ENCODE results near the gene DAAM1. TPM values are rescaled to one million over a fixed set of nuclear protein-coding genes. Genes with fewer than 3 reads are reported as not detected.

DAAM1 gene
- total RNA-seq, 1 donor from 2014 or later, result 64.3 TPM

DNA sequence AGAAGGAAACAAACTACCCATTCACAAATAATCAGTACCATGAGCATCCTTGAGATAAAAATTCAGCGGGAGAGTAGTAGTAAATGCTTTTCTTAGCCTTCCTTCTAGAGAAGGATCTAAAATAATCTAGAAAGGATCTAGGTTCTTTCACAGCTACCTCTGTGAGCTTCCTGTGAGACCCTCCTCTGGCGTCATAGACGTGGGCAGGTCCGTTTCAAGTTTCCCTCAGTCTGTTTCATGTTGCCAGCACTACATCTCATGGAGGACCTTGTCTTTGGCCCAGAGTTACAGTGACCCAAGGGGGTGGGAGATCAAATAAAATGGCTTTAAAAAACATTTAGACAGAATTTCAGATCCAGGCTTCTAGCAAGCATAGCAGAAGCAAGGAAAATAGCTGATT is 13.6 kb downstream of the DAAM1 start:
- Mint-ChIP-seq H3K4me3 (no peak overlapping the region), H3K27ac (no peak overlapping the region), H3K36me3 (peaks cover 20% of the 10 kb centered on the region), H3K9me3 (no peaks in the 10 kb centered on the region), H3K27me3 (no peaks in the 10 kb centered on the region), H3K4me1 (ENCODE audit: unreplicated experiment) (peaks cover 12% of the 10 kb centered on the region)
- DNase-seq (ENCODE audit: extremely low spot score, unreplicated experiment), result no peak
- TF ChIP-seq, protein P1, sequence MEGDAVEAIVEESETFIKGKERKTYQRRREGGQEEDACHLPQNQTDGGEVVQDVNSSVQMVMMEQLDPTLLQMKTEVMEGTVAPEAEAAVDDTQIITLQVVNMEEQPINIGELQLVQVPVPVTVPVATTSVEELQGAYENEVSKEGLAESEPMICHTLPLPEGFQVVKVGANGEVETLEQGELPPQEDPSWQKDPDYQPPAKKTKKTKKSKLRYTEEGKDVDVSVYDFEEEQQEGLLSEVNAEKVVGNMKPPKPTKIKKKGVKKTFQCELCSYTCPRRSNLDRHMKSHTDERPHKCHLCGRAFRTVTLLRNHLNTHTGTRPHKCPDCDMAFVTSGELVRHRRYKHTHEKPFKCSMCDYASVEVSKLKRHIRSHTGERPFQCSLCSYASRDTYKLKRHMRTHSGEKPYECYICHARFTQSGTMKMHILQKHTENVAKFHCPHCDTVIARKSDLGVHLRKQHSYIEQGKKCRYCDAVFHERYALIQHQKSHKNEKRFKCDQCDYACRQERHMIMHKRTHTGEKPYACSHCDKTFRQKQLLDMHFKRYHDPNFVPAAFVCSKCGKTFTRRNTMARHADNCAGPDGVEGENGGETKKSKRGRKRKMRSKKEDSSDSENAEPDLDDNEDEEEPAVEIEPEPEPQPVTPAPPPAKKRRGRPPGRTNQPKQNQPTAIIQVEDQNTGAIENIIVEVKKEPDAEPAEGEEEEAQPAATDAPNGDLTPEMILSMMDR (conservative IDR thresholded peaks at IDR 0.05), result no peak

DNA sequence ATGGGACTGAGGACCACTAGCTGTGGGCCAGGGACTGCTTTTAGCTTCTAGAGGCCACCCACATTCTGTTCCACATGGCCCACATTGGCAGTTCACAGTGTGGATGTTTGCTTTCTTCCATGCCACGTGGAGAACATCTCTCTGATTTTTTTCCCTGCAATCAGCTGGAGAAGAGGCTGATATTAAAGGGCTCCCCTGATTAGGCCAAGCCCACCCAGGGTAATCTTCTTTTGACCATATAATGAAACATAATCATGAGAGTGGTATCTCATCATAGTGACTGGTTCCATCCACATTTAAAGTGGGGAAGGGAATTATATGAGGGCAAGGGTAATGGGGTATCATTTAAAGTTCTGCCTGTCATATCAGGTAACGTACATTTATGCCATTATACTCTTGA is 15.8 kb downstream of the DAAM1 start:
- no peaks in the 10 kb centered on the region for H3K9me3 Mint-ChIP-seq
- no peaks in the 10 kb centered on the region for H3K27me3 Mint-ChIP-seq
- H3K27ac Mint-ChIP-seq, result no peak overlapping the region
- TF ChIP-seq, protein P1 (conservative IDR thresholded peaks at IDR 0.05), result no peak
- DNase-seq (ENCODE audit: extremely low spot score, unreplicated experiment), result no peak
- H3K4me3 Mint-ChIP-seq, result no peak overlapping the region
- H3K36me3 Mint-ChIP-seq, result peaks cover 12% of the 10 kb centered on the region
- H3K4me1 Mint-ChIP-seq (ENCODE audit: unreplicated experiment), result peaks cover 7% of the 10 kb centered on the region

DNA sequence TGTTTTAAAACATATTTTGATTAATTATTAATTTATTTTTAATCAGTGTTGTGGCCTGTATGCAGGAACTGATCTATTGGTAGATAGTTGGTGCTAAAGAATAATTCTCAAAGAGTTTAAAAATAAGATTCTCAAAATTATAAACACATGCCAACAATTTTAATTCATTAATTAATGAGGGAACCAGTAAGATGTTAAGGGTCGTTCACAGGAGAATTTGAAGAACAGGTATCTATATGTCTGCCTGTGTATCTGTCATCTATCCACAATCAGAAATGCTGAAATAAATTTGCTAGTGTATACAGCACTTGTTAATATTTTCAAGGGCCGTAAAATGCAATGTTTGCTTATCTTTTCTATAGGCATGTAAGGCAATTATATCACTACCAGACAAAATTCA is 18.4 kb downstream of the DAAM1 start:
- H3K4me3 Mint-ChIP-seq, result no peak overlapping the region
- H3K27me3 Mint-ChIP-seq, result no peaks in the 10 kb centered on the region
- peaks cover 10% of the 10 kb centered on the region for H3K4me1 Mint-ChIP-seq (ENCODE audit: unreplicated experiment)
- H3K36me3 Mint-ChIP-seq, result peaks cover 10% of the 10 kb centered on the region
- no peaks in the 10 kb centered on the region for H3K9me3 Mint-ChIP-seq
- no peak for DNase-seq (ENCODE audit: extremely low spot score, unreplicated experiment)
- TF ChIP-seq, protein P1 (conservative IDR thresholded peaks at IDR 0.05), result no peak
- no peak overlapping the region for H3K27ac Mint-ChIP-seq

DNA sequence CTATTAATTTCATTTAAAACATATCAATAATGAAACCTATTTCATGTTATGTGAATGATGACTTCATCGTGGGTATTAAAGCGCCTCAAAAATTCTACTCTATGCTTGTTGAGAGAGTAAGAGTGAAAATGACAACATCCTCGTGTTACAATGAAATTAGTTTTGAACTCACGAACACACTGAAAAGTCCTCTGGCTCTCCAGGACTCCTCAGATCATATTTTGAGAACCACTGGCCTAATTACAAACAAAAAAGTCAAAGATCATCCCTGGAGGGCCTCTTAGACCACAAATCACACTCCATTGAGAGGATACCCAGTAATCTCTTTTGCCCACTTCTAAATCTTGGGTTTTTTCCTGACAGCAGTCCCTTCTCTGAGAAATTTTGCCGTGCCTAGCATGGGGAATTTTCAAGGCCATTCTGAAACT is 19.1 kb downstream of the DAAM1 start:
- no peak for DNase-seq (ENCODE audit: extremely low spot score, unreplicated experiment)

DNA sequence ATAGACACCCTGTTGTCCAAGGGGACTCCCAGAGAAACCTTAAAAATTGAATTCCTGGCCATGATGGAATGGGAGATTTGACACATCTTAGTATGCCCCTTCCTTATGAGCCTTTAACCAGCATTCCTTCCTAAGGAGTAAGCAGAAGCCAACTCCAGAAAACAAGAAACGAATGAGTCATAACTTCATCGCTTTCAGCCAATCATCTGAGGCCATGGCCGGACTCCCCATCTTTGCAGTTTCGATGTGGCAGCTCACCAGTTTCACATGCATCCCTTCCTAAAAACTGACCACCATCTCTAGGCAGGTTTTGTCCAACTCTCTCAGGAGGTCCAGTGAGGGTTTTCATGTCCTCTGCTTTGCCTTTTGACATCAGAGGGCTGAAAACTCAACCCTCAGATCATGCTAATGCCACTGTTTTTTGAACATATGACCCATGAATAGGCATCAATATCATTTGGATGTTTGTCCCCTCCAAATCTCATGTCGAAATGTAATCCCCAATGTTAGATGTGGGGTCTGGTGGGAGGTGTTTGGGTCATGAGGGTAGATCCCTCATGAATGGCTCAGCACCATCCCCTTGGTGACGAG is 19.9 kb downstream of the DAAM1 start:
- no peaks in the 10 kb centered on the region for H3K27me3 Mint-ChIP-seq
- no peaks in the 10 kb centered on the region for H3K9me3 Mint-ChIP-seq
- peaks cover 7% of the 10 kb centered on the region for H3K36me3 Mint-ChIP-seq
- peaks cover 20% of the 10 kb centered on the region for H3K4me1 Mint-ChIP-seq (ENCODE audit: unreplicated experiment)
- no peak overlapping the region for H3K4me3 Mint-ChIP-seq
- TF ChIP-seq, protein P1 (conservative IDR thresholded peaks at IDR 0.05), result no peak
- no peak overlapping the region for H3K27ac Mint-ChIP-seq
- no peak for DNase-seq (ENCODE audit: extremely low spot score, unreplicated experiment)

More for the DNA sequence above, 19.1 kb downstream of the DAAM1 start:
- TF ChIP-seq, protein P1 (conservative IDR thresholded peaks at IDR 0.05), result no peak
- Mint-ChIP-seq H3K9me3 (no peaks in the 10 kb centered on the region), H3K4me3 (no peak overlapping the region), H3K27ac (no peak overlapping the region), H3K27me3 (no peaks in the 10 kb centered on the region), H3K36me3 (peaks cover 7% of the 10 kb centered on the region), H3K4me1 (ENCODE audit: unreplicated experiment) (peaks cover 13% of the 10 kb centered on the region)
